SK-N-SH (cell line): ENCODE results near the gene FAH. TPM values are rescaled to one million over a fixed set of nuclear protein-coding genes. Genes with fewer than 3 reads are reported as not detected.

Source experiments
- CTCF ChIA-PET: fragments of 300-600, 350-600 bp; formaldehyde crosslinking; extraction: SDS; loops from one replicate; lab custom pipeline; 2021; lab: Yijun Ruan, JAX
- POLR2A ChIA-PET: fragments of 350-600 bp; sonication (Branson Sonifier 250); formaldehyde crosslinking; extraction: SDS; loops from one replicate; lab custom pipeline; 2020; ENCODE audit warnings: antibody characterized with exemption, inconsistent platforms; lab: Yijun Ruan, JAX
- DNase-seq: peaks from one replicate; pipeline ENCODE4 v3.0.0; 2012
- H2AFZ ChIP-seq: fragments of 200-600 bp; sonication (generic); 2 replicates; pipeline ENCODE4 v1.8.1; 2016; ENCODE audit warnings: antibody characterized with exemption, mild to moderate bottlenecking, low read depth
- H3F3A ChIP-seq: fragments of 200-600 bp; sonication (generic); replicated peaks from 2 replicates; pipeline ENCODE3; 2016; ENCODE audit warnings: antibody characterized with exemption, mild to moderate bottlenecking; ENCODE audit not compliant: insufficient read depth
- H3K27ac ChIP-seq, 2 experiments: fragments of 200-500 bp in 1 of 2; fragments of 200-600 bp in 1 of 2; sonication (Bioruptor generic) in 1 of 2; sonication (generic), shearing (Covaris generic) in 1 of 2; 2 replicates each; pipeline versions ENCODE4 v1.5.1 to v1.6.1; 2014 to 2016; ENCODE audit warnings: low read depth in 2 of 2, inconsistent platforms in 1 of 2, low read length in 1 of 2, mild to moderate bottlenecking in 1 of 2, mixed read lengths in 1 of 2
- H3K27me3 ChIP-seq: fragments of 200-600 bp; sonication (generic), shearing (Covaris generic); 2 replicates; pipeline ENCODE4 v1.6.1; 2016; ENCODE audit warnings: mixed run types; ENCODE audit not compliant: insufficient read depth
- H3K36me3 ChIP-seq, 2 experiments: fragments of 200-500 bp in 1 of 2; fragments of 200-600 bp in 1 of 2; sonication (Bioruptor generic) in 1 of 2; sonication (generic) in 1 of 2; replicated peaks in 1 of 2; 2 replicates each; pipeline versions ENCODE3 to v1.5.1; 2014 to 2016; ENCODE audit warnings: low read length in 1 of 2, mild to moderate bottlenecking in 1 of 2; ENCODE audit not compliant: insufficient read depth in 2 of 2, control insufficient read depth in 1 of 2
- H3K4me1 ChIP-seq, 2 experiments: fragments of 200-500 bp in 1 of 2; fragments of 200-600 bp in 1 of 2; sonication (Bioruptor generic) in 1 of 2; sonication (generic), shearing (Covaris generic) in 1 of 2; 2 replicates each; pipeline versions ENCODE4 v1.5.1 to v1.6.1; 2014 to 2016; ENCODE audit warnings: low read depth in 1 of 2, low read length in 1 of 2, mixed run types in 1 of 2; ENCODE audit not compliant: insufficient read depth in 2 of 2, control insufficient read depth in 1 of 2
- H3K4me2 ChIP-seq: fragments of 200-600 bp; sonication (generic), shearing (Covaris generic); 2 replicates; pipeline ENCODE4 v1.6.1; 2017; ENCODE audit warnings: mixed run types
- H3K4me3 ChIP-seq, 2 experiments: fragments of 200-500 bp in 1 of 2; fragments of 200-600 bp in 1 of 2; sonication (Bioruptor generic) in 1 of 2; sonication (generic), shearing (Covaris generic) in 1 of 2; 2 replicates each; pipeline versions ENCODE4 v1.5.1 to v1.8.1; 2014 to 2016; ENCODE audit warnings: low read depth in 2 of 2, inconsistent platforms in 1 of 2, low read length in 1 of 2, mild to moderate bottlenecking in 1 of 2, mixed read lengths in 1 of 2, moderate library complexity in 1 of 2
- H3K79me2 ChIP-seq: fragments of 200-600 bp; sonication (generic); 2 replicates; pipeline ENCODE4 v1.8.1; 2017; ENCODE audit warnings: mild to moderate bottlenecking; ENCODE audit not compliant: insufficient read depth
- H3K9ac ChIP-seq: fragments of 200-600 bp; sonication (generic); 2 replicates; pipeline ENCODE4 v1.6.1; 2017; ENCODE audit warnings: mixed run types
- H3K9me2 ChIP-seq: fragments of 200-600 bp; sonication (generic); 2 replicates; pipeline ENCODE4 v1.6.1; 2017; ENCODE audit warnings: mixed run types
- H3K9me3 ChIP-seq: fragments of 200-600 bp; sonication (generic); 2 replicates; pipeline ENCODE4 v1.6.1; 2017; ENCODE audit warnings: mixed run types, mild to moderate bottlenecking, moderate library complexity
- H4K20me1 ChIP-seq: fragments of 200-600 bp; sonication (generic); 2 replicates; pipeline ENCODE4 v1.6.1; 2017; ENCODE audit warnings: mild to moderate bottlenecking, mixed run types; ENCODE audit not compliant: insufficient read depth
- CHD2 ChIP-seq: fragments of 150-350 bp; IDR thresholded peaks from 2 replicates; pipeline ENCODE4 v1.6.1; 2018; ENCODE audit warnings: low read length; ENCODE audit not compliant: partially characterized antibody
- CTCF ChIP-seq: fragments of 200-600 bp; sonication (generic); IDR thresholded peaks from 2 replicates; pipeline ENCODE4 v1.6.1; 2017; ENCODE audit warnings: antibody characterized with exemption, mild to moderate bottlenecking, moderate library complexity
- EP300 ChIP-seq, 2 experiments: IDR thresholded peaks; 2 replicates each; pipeline versions ENCODE4 v1.4.0 to v1.6.1; 2012; ENCODE audit warnings: borderline replicate concordance in 1 of 2, low read depth in 1 of 2, low read length in 1 of 2
- FOSL2 ChIP-seq: IDR thresholded peaks from 2 replicates; pipeline ENCODE4 v1.4.0; 2012; ENCODE audit warnings: low read depth, mild to moderate bottlenecking, moderate library complexity, borderline replicate concordance
- FOXJ3 ChIP-seq: sonication (generic); formaldehyde crosslinking; IDR thresholded peaks from 2 replicates; pipeline ENCODE4 v1.5.1; 2020; ENCODE audit warnings: mild to moderate bottlenecking, missing genetic modification reagents
- FOXM1 ChIP-seq: IDR thresholded peaks from 2 replicates; pipeline ENCODE4 v1.4.0; 2012; ENCODE audit warnings: low read depth, mild to moderate bottlenecking
- GATA2 ChIP-seq: sonication (generic); formaldehyde crosslinking; IDR thresholded peaks from 2 replicates; pipeline ENCODE4 v1.5.0; 2020; ENCODE audit warnings: mild to moderate bottlenecking, missing genetic modification reagents
- JUND ChIP-seq: IDR thresholded peaks from 2 replicates; pipeline ENCODE4 v1.4.0; 2012
- MXI1 ChIP-seq: IDR thresholded peaks from 2 replicates; pipeline ENCODE4 v1.6.1; 2012; ENCODE audit warnings: mild to moderate bottlenecking, low read depth, low read length, improper control_type of control experiment
- NFIC ChIP-seq: IDR thresholded peaks from 2 replicates; pipeline ENCODE4 v1.4.0; 2012; ENCODE audit warnings: borderline replicate concordance
- NRF1 ChIP-seq: IDR thresholded peaks from 2 replicates; pipeline ENCODE4 v1.6.1; 2012; ENCODE audit warnings: low read depth, mild to moderate bottlenecking, low read length
- PBX3 ChIP-seq: IDR thresholded peaks from 2 replicates; pipeline ENCODE4; 2012
- RAD21 ChIP-seq: IDR thresholded peaks from 2 replicates; pipeline ENCODE4 v1.6.1; 2012; ENCODE audit warnings: mild to moderate bottlenecking, low read length
- REST ChIP-seq: IDR thresholded peaks from 2 replicates; pipeline ENCODE4 v1.6.1; 2012; ENCODE audit warnings: mild to moderate bottlenecking, low read depth, low read length, moderate library complexity
- RFX5 ChIP-seq: IDR thresholded peaks from 2 replicates; pipeline ENCODE4 v1.6.1; 2012; ENCODE audit warnings: mild to moderate bottlenecking, improper control_type of control experiment, low read length
- RXRA ChIP-seq: IDR thresholded peaks from 2 replicates; pipeline ENCODE4 v1.4.0; 2012; ENCODE audit warnings: low read depth, mild to moderate bottlenecking, borderline replicate concordance
- SMC3 ChIP-seq: IDR thresholded peaks from 2 replicates; pipeline ENCODE4 v1.6.1; 2012; ENCODE audit warnings: low read depth, low read length, improper control_type of control experiment
- TCF12 ChIP-seq: IDR thresholded peaks from 2 replicates; pipeline ENCODE4 v1.4.0; 2012
- TEAD4 ChIP-seq: IDR thresholded peaks from 2 replicates; pipeline ENCODE4 v1.4.0; 2012; ENCODE audit warnings: mild to moderate bottlenecking, borderline replicate concordance; ENCODE audit not compliant: insufficient read depth
- ZBTB33 ChIP-seq: IDR thresholded peaks from 2 replicates; pipeline ENCODE4 v1.4.0; 2012; ENCODE audit warnings: low read depth, borderline replicate concordance
- WGBS: methylation state at CpG from one replicate; pipeline ENCODE4 v1.1.6; 2017; ENCODE audit warnings: low lambda C conversion rate; 5-methylcytosine and 5-hydroxymethylcytosine counted together
- polyA plus RNA-seq, 3 experiments: library from polyadenylated mRNA; depleted of rRNA; stranded (reverse); fragments of >200 nt; gene quantifications; 2 replicates each; pipeline ENCODE4 v1.2.3, GENCODE V29; 2012

FAH gene
- polyA plus RNA-seq, 1 of the 3 experiments (the other 2 are of a cell fraction): 34.9 TPM

GRCh38 chr15:80202016-80202315, 49.2 kb downstream of the FAH start:
- H4K20me1 ChIP-seq: no peaks in the 10 kb centered on the region
- peaks cover 5% of the 10 kb centered on the region; the same call in 1 of the 2 replicates for H3K27me3 ChIP-seq
- no peaks in the 10 kb centered on the region for H3K9me3 ChIP-seq
- no peak for DNase-seq
- no peak overlapping the region for H3K9ac ChIP-seq
- H3K79me2 ChIP-seq: no peaks in the 10 kb centered on the region
- H3F3A ChIP-seq: no peaks in the 10 kb centered on the region
- H3K27ac ChIP-seq: no peak overlapping the region
- no peak for TF ChIP-seq NRF1
- no peak for TF ChIP-seq FOXM1
- no peak for TF ChIP-seq TCF12
- no peak for TF ChIP-seq GATA2 (CRISPR knock-in tag)
- TF ChIP-seq FOSL2: no peak
- no peak for TF ChIP-seq TEAD4
- TF ChIP-seq RAD21: no peak
- no peak for TF ChIP-seq NFIC
- ChIA-PET CTCF (no interaction called here), POLR2A (no interaction called here)
- H2AFZ ChIP-seq: no peak overlapping the region
- H3K4me3 ChIP-seq: no peak overlapping the region
- no peaks in the 10 kb centered on the region for H3K4me1 ChIP-seq
- WGBS: 50% methylated on average over 1 of the region's 2 CpGs
- H3K4me2 ChIP-seq: no peak overlapping the region
- no peaks in the 10 kb centered on the region for H3K36me3 ChIP-seq
- H3K9me2 ChIP-seq: no peaks in the 10 kb centered on the region

GRCh38 chr15:80202641-80203360, 50.0 kb downstream of the FAH start:
- H4K20me1 ChIP-seq: no peaks in the 10 kb centered on the region
- no peak overlapping the region for H2AFZ ChIP-seq
- H3F3A ChIP-seq: no peaks in the 10 kb centered on the region
- peaks cover 5% of the 10 kb centered on the region; the same call in 1 of the 2 replicates for H3K27me3 ChIP-seq
- H3K4me1 ChIP-seq: no peaks in the 10 kb centered on the region
- CTCF ChIA-PET: no interaction called here
- no peaks in the 10 kb centered on the region for H3K79me2 ChIP-seq
- WGBS: 17% methylated on average over 8 of the region's 9 CpGs
- no peak for TF ChIP-seq RFX5
- TF ChIP-seq NFIC: no peak
- TF ChIP-seq CHD2: no peak
- no peak for TF ChIP-seq MXI1
- no peak for TF ChIP-seq CTCF
- TF ChIP-seq RAD21: no peak
- no peak for TF ChIP-seq REST
- TF ChIP-seq JUND: no peak
- TF ChIP-seq ZBTB33: no peak
- no peak for TF ChIP-seq FOXM1
- no peak for TF ChIP-seq SMC3
- no peak for TF ChIP-seq PBX3
- TF ChIP-seq GATA2 (CRISPR knock-in tag): no peak
- no peak for TF ChIP-seq FOXJ3 (CRISPR knock-in tag)
- TF ChIP-seq TEAD4: no peak
- no peak for TF ChIP-seq RXRA
- TF ChIP-seq EP300 (IDR thresholded peaks at IDR 0.05; ENCODE audit: borderline replicate concordance in 1 of 2, low read depth in 1 of 2, low read length in 1 of 2): no peak
- no peaks in the 10 kb centered on the region for H3K36me3 ChIP-seq
- no peak overlapping the region for H3K9ac ChIP-seq
- H3K9me3 ChIP-seq: no peaks in the 10 kb centered on the region
- no peaks in the 10 kb centered on the region for H3K9me2 ChIP-seq
- DNase-seq: no peak
- POLR2A ChIA-PET: no interaction called here
- H3K4me3 ChIP-seq: no peak overlapping the region
- H3K27ac ChIP-seq: no peak overlapping the region
- H3K4me2 ChIP-seq: no peak overlapping the region
